HG03135 (cell line): ENCODE measurements around the gene ADGRV1.

Source experiments
- ATAC-seq: cut with Tn5 transposase; IDR thresholded peaks from one replicate; pipeline ENCODE4 v1.9.1; 2021; ENCODE audit warnings: mild to moderate bottlenecking, moderate library complexity; ENCODE audit not compliant: unreplicated experiment

ADGRV1 gene

DNA sequence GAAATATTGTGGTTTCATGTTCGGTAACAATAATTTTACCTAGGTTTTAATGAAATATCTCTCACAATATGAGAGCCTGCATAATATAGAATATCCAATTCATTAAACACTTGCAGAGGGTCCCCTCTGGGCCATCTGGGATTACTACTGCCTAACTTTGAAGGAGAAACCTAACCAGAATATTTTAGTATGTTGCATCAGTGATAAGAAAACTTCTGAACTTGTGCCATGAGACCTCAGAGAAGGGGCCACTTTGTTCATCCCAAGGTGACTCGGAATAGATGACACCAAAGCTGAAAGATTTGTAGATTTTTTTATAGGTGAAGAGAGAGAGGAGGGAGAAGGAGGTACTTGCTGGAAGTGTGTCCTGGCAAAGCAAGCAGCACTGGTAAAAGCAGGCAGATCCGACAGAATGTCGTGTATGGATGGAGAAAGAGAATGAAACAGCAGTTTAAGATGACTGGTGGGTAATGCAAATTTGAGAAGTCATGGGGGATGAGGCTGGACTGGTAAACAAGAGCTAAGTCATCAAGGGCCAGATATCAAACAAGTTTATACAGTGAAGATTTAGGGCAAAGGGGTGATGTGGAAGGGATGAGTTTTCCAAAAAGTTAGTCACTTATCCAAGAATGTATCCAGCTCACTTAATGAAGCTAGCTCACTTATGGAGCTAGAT, 372.3 kb downstream of the ADGRV1 start:
- ATAC-seq: no peak

- no peak for ATAC-seq
Measured at GRCh38 chr5:90932052-90932699, 373.6 kb downstream of the ADGRV1 start.

DNA sequence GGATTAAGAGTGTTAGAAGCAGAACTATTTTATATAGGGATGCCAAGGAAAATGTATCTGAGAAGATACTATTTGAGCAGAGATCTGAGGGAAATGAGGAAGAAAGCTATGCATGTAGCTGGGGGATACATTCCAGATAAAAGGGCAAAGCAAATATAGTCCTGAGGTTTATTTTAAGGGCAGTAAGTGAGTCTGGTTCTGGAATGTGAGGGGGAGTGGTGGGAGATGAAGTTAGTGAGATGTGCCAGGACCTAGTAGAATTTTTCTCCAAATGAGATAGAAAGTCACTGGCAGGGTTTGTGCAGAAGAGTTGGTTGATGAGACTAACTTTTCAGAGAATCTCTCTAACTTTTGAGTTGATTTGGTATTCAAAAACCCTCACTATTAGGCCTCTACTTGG, 374.7 kb downstream of the ADGRV1 start:
- ATAC-seq: no peak

DNA sequence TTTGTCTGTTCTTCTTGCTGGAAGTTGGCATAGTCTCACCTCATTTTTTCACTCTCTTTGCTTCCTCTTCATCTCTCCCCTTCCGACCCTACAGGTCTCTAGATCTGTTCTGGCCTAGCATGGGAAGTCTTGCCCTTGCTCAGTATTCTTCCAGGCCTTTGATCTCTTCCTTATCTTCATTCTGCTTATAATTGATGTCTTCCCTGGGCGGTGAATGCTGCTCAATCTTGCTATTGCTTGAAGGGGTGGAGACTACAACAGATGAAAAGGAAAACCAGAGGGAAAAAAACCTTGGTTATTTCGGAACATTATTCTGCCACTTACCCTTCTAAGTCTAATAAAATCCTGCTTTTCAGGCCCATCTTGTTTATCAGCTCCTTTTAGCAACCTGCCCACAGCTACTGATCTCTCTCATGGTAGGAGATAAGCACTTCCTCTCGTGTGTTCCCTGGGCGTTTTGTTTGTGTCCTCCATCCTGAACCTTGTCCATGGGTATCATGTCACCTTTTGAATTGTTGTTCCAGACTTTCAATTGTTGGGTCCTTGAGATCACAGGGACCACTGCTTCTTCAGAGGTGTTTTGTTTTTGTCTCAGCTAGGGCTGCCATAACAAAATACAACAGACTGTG, 375.6 kb downstream of the ADGRV1 start:
- ATAC-seq: no peak

DNA sequence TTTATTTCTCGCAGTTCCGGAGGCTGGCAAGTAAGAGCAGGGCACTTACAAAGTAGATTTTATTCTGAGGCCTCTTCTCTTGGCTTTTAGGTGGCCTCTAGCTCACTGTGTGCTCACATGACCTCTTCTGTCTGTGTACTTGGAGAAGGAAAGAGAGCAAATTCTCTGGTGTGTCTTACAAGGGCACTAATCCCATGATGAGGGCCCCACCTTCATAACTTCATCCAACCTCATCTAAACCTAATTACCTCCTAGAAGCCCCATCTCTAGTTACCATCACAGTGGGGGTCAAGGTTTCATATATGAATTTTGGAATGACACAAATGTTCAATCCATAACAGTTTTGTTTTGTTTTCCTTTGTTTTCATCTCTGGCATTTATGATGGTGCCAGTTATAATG, 376.1 kb downstream of the ADGRV1 start:
- no peak for ATAC-seq

DNA sequence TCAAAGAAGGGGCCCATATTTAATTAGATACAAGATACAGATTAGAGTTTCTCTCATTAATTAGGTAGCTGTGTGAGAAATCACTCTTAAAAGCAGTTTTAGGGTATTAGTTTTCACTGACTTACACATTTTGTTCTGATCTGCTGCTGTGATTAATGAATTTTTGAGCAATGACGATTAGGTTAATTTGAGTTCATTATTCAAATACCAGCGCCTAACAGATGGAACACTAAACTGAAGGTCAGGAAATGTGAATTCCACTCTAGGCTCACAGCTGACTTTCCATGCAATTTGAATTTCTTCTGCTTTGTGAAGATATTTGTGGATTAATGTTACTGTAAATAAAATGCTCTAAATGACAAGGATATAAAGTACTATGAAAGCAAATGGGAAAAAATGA, 380.6 kb downstream of the ADGRV1 start:
- no peak for ATAC-seq

GRCh38 chr5:90940227-90940995, 381.8 kb downstream of the ADGRV1 start:
- ATAC-seq: peak; percentile 99

- no peak for ATAC-seq
Measured at GRCh38 chr5:90941002-90941720, 382.6 kb downstream of the ADGRV1 start.

- ATAC-seq: no peak
Measured at GRCh38 chr5:90944116-90944515, 385.5 kb downstream of the ADGRV1 start.

GRCh38 chr5:90947667-90948066, 389.1 kb downstream of the ADGRV1 start:
- ATAC-seq: no peak

DNA sequence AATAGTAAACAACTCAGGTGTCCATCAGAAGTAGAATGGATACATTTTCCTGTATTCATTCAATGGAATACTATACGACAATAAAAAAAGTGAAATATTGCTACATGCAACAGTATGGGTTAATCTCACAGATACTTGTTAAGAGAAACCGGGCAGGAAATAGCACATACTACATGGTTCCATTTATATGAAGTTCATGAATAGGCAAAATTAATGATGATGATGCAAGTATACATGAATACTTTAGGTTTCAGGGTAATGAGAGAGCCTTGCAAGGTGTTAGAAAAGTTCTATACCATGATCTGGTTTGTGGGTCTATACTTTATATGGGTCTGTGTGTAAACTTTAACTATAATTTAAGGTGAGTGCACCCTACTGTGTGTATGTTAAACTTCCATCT, 390.4 kb downstream of the ADGRV1 start:
- ATAC-seq: no peak

DNA sequence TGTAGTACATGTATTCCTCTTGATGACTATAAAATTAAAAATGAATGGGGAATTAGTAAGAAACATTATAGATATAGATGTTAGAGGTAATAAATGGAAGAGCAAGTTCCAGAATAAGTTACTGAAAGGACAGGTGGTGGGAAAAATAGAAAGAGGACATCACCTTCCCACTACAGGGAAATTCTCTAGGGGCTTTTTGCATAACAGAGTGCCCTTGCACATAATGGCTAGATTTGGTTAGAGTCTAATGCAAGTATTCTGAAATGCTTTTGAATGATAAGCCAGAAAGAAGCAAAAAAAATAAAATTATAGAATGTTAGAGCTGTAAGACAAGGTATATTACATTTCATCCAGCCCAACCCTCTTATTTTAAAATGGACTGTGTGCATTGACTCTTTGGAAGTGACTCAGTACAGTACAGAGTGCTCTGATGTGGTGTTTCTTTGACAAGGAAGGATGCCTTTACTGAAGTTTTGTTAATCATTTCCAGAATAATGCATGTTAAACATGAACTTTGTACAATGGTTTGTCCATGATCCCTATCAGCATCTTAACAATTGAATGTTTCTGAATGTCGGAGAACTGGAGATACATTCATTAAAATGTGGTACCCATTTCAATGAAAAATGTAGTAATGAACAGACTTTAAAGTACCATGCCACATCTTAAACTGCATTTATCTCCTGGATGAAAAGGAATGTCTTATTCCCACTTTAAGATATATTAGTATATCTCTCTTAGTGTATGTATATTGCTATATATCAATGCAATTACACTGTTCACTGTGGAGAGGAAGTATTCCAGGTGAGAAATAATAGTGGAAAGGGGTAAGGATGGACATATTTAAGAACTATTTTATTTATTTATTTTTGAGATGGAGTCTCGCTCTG, 391.1 kb downstream of the ADGRV1 start:
- ATAC-seq: peak; percentile 85

GRCh38 chr5:90955001-90955635, 396.5 kb downstream of the ADGRV1 start:
- ATAC-seq: no peak

DNA sequence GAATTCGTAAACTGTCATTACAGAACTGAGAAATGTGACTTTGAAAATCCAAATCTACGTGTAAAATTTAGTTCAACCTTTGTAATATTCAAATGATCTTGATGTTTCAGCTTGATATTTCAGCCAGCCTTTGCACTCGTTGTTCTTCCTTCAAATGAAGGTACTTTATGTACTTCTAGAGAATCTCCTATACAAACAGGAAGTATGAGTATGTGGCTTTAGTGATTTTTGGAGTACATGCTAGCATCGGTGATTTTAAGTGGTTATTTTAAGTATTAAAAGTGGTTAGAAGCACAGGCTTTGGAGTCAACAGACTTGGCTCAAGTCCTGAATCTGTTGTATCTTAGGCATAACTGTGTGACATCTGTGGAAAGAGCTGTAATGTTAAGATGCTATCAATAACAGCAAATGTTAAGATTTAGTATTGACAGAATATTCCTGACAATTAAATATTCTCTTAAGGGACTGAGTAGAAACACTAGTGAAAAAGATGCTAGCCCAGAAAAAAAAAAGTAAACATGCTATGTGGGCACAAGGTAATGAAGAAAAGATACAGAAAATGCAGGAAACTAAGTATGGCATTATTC, 398.0 kb downstream of the ADGRV1 start:
- ATAC-seq: no peak

DNA sequence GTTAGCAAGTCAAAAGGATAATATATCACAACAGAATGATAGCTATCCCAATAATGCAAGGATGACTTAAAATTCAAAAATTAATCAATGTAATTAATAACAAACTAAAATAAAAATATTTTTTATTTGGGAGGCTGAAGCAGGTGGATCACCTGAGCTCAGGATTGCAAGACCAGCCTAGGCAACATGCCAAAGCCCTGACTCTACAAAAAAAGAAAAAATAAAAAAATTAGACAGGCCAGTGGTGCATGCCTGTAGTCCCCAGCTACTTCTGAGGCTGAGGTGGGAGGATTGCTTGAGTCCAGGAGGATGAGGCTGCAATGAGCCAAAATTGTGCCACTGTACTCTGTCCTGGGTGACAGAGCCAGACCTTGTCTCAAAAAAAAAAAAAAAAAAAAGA, 399.3 kb downstream of the ADGRV1 start:
- no peak for ATAC-seq

DNA sequence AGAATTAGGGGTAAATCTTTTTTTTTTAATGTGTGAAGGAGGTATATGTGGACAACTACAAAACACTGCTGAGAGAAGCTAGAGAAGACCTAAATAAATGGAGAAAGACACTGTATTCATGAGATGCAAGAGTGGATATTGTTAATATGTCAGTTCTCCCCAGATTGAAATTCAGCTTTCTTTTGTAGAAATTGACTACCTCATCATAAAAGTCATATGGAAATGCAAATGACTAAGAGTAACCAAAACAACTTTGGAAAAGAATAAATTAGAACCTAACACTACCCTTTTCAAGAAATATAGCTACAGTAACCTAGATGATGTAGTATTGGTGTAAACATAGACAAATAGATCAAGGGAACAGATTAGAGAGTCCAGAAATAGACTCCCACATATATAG, 400.7 kb downstream of the ADGRV1 start:
- ATAC-seq: no peak

DNA sequence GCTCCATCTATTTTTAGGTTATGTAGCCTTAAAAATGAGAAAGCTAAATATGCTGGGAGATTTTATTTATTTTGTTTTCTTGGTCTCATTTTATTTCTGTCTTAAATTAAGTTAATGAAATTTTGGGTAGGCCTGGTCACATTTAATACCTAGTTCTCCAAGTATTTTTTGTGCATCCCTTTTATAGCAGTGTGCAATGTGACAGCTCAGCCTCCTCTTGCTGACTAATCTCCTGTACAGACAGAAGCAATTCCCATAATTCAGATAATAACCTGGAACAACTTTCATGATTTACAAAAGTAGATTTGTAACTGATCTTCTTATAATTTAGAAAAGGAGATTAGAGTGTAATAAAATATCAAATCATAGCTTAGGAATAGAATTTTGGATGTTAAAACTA, 403.9 kb downstream of the ADGRV1 start:
- ATAC-seq: no peak

DNA sequence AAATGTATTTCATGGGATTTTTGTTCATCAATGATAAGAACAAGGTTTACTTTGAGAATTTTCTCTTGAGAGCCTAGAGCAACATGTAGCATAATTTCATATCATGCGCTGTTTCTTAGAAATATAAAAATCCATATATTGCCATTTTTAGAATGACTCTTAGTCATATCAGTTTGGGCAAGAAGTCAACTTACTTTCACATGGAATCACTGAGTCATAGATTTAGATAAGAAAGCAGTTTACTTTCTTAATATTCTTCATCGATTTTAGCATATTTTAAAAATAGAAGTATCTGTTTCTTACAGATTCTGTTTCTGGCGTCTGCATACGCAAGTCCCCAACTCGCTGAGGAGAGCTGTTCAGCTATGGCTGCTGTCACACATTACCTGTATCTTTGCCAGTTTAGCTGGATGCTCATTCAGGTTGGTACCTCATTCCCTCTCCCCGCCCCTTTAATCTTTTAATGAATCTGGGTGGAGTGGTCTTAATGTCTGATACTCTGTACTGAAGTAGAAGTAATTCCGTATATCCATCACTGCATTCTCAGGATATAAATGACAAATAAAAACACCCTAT, 406.6 kb downstream of the ADGRV1 start:
- ATAC-seq: no peak

GRCh38 chr5:90967443-90967842, 408.8 kb downstream of the ADGRV1 start:
- ATAC-seq: no peak
